NB4 (cell line): ENCODE measurements around the gene PDPN.

ENCODE experiments used
- DNase-seq: peaks from one replicate; pipeline ENCODE4 v3.0.0; 2010; ENCODE audit warnings: low read depth
- H3K4me3 ChIP-seq: one replicate; pipeline ENCODE4 v1.5.1; 2011; ENCODE audit warnings: mild to moderate bottlenecking, low read depth, low read length, moderate library complexity
- MYC ChIP-seq: IDR thresholded peaks from 2 replicates; pipeline ENCODE4 v1.6.1; 2011; ENCODE audit warnings: low read depth, low read length
- POLR2A ChIP-seq: IDR thresholded peaks from 2 replicates; pipeline ENCODE4 v1.6.1; 2011; ENCODE audit warnings: mild to moderate bottlenecking; ENCODE audit not compliant: insufficient read length; ENCODE audit errors: extremely low read depth
- TF ChIP-seq, protein P1 (sequence below): IDR thresholded peaks from one replicate; pipeline ENCODE4 v1.5.1; 2012; ENCODE audit warnings: low read depth, low read length
- TF ChIP-seq, protein P2 (sequence below): IDR thresholded peaks from 2 replicates; pipeline ENCODE4 v1.6.1; 2011; ENCODE audit warnings: low read depth, low read length

The PDPN gene

DNA sequence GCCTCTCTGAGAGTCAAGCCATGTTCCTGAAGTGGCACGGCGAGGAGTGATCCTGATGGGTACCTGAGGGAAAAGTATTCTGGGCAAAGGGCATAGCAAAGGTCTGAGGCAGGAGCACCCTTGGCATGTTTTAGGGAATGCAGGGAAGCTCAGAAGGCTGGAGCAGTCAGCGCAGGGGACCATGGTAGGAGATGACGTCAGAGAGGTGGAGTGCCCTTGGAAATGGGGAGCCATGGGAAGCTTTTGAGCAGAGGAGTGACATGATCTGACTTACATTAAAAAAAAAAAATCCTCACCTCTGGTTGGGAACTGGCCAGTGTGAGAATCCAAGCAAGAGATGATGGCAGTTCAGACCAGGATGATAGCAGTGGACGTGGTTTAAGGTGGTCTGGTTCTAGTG lies 37.2 kb downstream of the PDPN start:
- no peak overlapping the region for H3K4me3 ChIP-seq

DNA sequence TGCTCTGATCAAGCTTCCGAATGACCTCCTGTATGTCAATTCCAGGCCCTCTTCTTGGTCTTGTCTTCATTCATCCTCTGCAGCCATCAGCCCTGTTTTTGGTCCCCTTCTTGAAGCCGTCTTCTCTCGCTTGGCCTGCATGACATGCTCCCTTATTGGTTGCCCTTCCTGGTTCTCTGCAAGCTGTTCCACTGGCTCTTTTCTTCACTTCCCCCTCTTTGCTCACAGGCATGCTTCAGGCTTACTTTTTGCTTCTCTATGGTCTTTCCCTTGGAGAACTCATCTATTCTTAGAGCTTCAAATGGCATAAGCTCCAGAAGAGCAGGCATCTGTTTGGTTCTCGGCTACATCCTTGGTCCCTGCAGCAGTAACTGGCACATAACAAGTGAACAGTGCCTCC lies 38.8 kb downstream of the PDPN start:
- TF ChIP-seq, protein P1, sequence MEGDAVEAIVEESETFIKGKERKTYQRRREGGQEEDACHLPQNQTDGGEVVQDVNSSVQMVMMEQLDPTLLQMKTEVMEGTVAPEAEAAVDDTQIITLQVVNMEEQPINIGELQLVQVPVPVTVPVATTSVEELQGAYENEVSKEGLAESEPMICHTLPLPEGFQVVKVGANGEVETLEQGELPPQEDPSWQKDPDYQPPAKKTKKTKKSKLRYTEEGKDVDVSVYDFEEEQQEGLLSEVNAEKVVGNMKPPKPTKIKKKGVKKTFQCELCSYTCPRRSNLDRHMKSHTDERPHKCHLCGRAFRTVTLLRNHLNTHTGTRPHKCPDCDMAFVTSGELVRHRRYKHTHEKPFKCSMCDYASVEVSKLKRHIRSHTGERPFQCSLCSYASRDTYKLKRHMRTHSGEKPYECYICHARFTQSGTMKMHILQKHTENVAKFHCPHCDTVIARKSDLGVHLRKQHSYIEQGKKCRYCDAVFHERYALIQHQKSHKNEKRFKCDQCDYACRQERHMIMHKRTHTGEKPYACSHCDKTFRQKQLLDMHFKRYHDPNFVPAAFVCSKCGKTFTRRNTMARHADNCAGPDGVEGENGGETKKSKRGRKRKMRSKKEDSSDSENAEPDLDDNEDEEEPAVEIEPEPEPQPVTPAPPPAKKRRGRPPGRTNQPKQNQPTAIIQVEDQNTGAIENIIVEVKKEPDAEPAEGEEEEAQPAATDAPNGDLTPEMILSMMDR = no peak
- DNase-seq = no peak

More for the DNA sequence above, 37.2 kb downstream of the PDPN start:
- TF ChIP-seq MYC (no peak), POLR2A (no peak)
- TF ChIP-seq, protein P2, sequence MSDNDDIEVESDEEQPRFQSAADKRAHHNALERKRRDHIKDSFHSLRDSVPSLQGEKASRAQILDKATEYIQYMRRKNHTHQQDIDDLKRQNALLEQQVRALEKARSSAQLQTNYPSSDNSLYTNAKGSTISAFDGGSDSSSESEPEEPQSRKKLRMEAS = no peak
- TF ChIP-seq, protein P1 = no peak
- no peak for DNase-seq

DNA sequence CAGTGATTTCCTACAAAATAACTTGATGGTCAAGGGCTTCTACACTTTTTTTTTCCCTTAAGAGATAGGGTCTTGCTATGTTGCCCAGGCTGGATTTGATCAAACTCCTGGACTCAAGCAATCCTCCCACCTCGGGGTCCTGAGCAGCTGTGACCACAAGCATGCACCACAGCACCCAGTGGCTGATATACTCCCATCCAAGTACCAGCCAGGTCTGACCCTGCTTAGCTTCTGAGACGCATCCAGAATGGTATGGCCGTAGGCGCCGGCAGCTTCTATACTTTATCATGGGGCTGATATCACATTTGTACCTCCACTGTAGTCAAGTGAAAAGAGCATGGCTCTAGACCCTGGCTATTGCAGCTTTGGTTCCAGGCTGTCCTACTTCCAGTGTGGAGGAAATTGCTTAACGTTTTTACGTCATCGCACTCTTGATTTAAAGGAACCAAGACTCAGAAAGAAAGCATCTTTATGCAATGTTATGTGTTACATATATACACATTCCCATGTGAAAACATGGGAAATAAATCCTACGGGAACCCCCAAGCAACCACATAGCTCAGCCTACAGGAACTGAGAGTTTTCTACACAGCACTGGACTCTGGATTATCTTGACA lies 39.5 kb downstream of the PDPN start:
- peak; percentile 38 for DNase-seq

More for the DNA sequence above, 38.8 kb downstream of the PDPN start:
- no peak overlapping the region for H3K4me3 ChIP-seq

DNA sequence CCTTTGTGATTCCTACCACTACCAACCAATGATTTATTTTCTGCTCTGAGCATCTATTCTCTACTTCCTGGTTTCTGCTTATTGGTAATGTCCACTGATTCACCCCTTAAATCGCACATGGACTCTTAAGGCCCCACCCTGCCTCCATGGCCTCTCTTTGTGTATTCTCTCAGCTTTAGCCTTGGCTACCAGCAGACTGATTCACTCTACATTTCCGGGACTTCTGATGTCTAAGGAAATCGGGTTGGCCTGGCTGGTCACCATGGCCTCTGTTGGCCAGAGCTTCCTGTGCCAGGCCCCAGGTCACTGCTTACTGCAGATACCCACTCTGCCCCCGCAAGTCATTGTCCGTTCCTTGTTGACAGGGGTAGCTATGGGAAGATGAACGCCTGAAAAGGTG lies 40.9 kb downstream of the PDPN start:
- TF ChIP-seq, protein P2 = no peak
- TF ChIP-seq MYC = no peak
- TF ChIP-seq POLR2A = no peak
- TF ChIP-seq, protein P1 = no peak
- no peak overlapping the region for H3K4me3 ChIP-seq
- DNase-seq = no peak

More for the DNA sequence above, 39.5 kb downstream of the PDPN start:
- H3K4me3 ChIP-seq = no peak overlapping the region
- TF ChIP-seq, protein P1 = no peak
- TF ChIP-seq, protein P2 = no peak
- no peak for TF ChIP-seq POLR2A
- no peak for TF ChIP-seq MYC

DNA sequence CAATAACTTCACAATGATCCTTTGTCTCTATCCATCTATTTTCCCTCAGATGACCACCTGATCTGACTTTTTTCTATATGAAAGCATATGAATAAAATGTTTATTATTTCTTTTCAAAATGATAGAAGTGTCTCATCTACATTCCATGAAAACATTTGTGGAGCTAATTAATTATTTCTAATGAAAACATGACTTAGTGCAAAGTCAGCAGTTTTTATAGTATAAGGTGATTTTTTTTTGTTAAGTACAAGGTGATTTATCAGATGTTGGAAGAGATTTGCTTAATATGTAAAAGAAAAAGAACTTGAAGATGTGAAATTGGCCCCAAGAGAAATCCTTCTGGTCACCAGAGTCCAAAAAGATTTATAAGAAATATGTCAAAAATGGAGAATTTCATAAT lies 43.5 kb downstream of the PDPN start:
- TF ChIP-seq MYC (no peak), POLR2A (no peak)
- TF ChIP-seq, protein P2 = no peak
- TF ChIP-seq, protein P1 = no peak
- DNase-seq = no peak
- no peak overlapping the region for H3K4me3 ChIP-seq

DNA sequence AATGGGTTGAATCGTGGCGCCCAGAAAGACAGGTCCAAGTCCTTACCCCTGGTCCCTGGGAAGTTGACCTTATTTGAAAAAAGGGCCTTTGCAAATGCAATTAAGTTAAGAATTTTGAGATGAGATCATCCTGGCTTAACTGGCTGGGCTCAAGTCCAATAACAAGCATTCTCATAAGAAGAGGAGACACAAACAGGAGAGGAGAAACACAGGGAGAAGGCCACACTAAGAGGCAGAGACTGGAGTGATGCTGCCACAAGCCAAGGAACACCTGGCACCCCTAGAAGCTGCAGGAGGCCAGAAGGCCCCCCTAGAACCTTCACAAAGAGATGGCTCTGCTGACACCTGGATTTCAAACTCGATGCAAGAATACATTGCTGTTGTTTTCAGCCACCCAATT lies 44.6 kb downstream of the PDPN start:
- no peak overlapping the region for H3K4me3 ChIP-seq
- DNase-seq = no peak
- TF ChIP-seq MYC (no peak), POLR2A (no peak)
- TF ChIP-seq, protein P1 = no peak
- TF ChIP-seq, protein P2 = no peak
